Eye (tissue), 1 donor: ENCODE results near the gene TNFRSF1B.

Experiments
- DNase-seq: peaks from one replicate; pipeline ENCODE4 v3.0.0-alpha.2; 2015

The TNFRSF1B gene

GRCh38 chr1:12176298-12177118 lies 9.7 kb downstream of the TNFRSF1B start:
- DNase-seq, result no peak

DNA sequence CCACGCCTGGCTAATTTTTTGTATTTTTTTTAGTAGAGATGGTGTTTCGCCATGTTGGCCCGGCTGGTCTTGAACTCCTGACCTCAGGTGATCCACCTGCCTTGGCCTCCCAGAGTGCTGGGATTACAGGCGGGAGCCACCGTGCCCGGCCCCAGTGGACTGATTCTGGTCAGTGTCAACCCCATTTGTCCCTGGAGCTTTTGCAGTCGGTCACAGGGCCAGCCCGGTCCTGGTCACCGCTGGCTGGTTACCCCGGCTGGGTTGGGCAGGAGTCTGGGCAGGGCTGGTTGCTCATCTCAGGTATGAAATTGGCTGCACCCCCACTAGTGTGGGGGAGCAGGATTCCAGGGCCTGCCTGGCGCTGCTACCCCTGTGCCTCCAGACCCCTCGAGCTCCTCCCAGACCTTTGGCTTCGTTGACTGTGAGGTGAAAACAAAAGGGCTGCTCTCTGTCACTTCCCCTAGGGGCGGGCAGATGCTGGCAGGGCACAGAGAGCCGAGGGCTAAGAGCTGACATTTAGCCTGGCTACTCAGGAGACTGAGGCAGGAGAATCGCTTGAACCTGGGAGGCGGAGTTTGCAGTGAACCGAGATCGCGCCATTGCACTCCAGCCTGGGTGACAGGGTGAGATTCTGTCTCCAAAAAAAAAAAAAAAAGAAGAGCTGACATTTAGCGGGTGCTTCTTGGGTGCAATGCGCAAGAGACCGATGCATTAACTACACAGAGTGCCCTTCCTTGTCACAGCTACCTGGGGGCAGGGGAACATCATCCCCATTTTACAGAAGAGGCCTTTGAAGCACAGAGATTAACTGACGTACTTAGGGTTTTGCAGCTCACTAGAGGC lies 10.6 kb downstream of the TNFRSF1B start:
- DNase-seq, result no peak

GRCh38 chr1:12177999-12178441 lies 11.2 kb downstream of the TNFRSF1B start:
- DNase-seq, result no peak

- no peak for DNase-seq
Observed at GRCh38 chr1:12178511-12178910, 11.7 kb downstream of the TNFRSF1B start.

DNA sequence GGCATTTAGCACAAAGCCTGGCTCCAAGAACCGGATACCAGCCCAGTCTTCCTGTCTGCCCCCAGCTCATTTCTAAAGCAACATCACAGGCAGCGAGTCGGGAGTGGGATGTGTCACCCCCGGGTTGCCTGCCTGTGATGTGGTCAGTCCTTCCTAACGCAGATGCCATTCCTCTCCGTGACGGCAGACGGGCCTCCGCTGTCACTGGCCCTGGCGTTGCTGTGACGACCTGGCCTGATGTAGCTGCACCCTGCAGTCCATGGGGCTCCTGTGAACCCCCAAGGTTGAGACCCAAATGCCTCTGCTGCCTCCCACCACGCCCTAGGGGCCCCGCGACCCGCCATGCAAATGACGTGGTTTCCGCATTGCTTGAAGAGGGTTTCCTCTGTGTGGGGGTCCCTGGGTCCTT lies 12.3 kb downstream of the TNFRSF1B start:
- no peak for DNase-seq

DNA sequence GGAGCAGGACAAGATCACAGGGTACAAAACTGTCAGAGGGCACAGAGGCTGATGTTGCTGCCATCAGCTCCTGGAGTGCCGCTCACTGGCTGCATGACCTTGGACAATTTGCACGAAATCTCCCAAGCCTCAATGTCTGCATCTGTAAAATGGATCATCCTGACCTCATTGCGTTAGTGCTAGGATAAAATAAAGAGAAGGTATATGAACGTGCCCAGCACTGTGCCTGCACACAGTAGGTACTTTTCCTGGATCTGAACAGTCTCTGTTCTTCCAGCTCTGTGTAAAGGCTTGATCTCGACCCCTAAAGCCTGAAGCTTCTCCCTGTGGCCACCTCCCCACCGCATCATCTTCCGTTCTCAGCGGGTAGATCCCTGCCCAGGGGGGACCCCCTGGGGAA lies 12.9 kb downstream of the TNFRSF1B start:
- DNase-seq, result no peak

DNA sequence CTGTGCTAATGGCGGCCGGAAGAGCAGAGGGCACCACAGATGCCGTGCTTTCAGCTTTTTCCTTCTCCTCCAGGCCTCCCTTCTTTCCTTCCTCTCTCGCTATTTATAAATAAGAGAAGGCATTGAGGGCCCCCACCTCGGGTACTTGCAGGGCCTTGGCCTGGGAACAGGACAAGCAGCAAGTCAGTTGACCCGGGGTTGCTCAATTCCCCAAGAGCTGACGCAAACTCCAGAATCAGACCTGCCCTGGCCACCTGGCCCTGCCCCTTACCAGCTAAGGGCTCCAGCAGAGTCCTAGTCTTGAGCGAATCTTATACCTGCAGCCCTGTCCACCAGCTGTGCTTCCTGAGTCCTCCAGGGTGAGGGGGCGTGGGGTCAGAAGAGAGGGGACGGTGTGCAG lies 13.5 kb downstream of the TNFRSF1B start:
- DNase-seq, result no peak

GRCh38 chr1:12180903-12181302 lies 14.1 kb downstream of the TNFRSF1B start:
- DNase-seq, result no peak

DNA sequence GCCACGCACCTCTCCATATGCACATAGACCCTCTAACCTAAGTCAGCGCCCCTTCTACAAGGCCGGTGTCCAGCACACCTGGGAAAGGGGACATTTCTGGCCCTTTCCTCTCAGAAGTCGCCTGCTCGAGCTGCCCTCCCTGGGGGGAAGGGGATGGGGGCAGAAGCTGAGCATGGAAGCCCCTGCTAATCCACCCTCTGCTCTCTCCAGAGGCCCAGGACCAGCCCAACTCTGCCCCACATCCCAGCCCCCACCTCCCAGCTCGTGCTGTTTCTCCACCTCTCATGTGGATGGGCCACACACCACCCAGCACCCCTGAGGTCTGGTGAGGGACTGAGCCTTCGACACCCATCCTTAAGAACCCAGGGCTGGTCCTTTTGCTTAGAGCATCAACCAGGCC lies 14.8 kb downstream of the TNFRSF1B start:
- DNase-seq, result no peak

- DNase-seq, result no peak
Observed at GRCh38 chr1:12182410-12182984, 15.7 kb downstream of the TNFRSF1B start.

GRCh38 chr1:12183095-12183794 lies 16.5 kb downstream of the TNFRSF1B start:
- DNase-seq, result no peak

DNA sequence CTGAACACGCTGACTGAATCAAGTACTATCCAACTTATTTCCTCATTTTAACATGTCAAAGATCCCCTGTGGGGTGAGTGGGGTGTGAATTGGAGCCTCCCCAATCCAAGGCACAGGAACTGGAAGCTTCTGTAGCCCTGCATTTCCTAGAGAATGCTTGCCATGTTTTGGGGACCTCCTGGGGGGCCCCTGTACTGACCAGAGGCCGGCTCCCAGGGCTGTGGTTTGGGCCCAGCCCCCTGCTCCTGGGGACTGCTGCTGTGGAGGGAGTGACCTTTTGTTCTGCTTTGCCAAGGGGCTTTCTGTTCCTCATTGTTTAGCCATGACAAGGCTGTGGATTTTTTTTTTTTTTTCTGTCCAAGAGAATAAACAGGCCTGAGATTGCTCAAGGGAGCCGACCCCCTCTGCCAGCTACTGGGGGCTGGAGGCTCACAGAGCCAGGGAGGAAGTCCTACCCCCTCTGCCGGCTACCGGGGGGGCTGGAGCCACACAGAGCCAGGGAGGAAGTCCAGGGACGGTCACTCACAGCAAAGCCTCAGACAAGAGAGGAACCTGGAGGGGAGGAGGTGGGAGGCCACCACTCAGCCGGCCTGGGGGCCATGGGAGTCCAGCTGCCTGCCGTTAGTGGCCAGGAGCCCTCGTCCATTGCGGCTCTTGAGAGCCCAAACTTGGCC lies 17.4 kb downstream of the TNFRSF1B start:
- DNase-seq, result peak; percentile 87

DNA sequence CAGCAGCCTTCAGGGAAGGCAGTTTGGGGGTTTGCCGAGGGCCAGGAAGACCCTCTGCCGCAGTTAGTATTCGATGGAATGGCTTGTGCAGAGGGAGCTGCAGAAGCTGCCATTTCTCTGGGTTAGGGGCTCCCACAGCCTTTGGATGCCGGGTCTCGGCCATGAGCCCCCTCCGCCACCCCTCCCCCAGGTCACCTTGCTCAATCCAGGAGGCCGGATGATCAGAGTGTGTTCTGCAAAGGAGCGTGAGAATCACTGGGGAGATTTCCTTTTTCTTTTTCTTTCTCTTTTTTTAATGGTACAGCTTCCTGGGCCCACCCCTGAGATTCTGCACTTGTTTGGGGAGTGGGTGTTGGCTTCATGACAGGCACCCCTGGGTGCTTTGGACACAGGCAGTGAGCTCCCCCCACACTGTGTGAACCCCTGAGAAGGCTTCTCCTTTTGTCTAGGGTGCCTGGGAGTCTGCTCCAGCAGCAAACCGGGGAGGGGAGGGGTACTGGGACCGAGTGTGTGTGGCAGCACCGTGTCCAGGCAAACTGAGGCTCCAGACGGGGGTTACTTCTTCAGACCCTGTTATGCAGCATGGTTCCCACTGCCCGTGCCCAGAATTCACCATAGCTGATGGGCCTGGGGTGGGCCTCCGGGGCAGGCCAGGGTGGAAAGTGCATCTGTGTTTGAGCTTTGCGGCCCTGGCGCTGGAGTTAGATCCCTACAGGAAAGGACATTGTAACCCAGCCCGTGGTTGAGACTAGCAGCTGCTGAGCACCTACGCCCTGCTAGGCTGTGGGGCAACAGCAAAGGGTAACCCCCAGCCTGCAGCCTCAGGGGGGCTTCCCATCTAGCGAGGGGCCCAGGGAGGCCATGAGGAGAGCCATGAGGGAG lies 18.5 kb downstream of the TNFRSF1B start:
- no peak for DNase-seq

GRCh38 chr1:12185918-12186678 lies 19.3 kb downstream of the TNFRSF1B start:
- no peak for DNase-seq

GRCh38 chr1:12186679-12186985 lies 19.8 kb downstream of the TNFRSF1B start:
- DNase-seq, result no peak

DNA sequence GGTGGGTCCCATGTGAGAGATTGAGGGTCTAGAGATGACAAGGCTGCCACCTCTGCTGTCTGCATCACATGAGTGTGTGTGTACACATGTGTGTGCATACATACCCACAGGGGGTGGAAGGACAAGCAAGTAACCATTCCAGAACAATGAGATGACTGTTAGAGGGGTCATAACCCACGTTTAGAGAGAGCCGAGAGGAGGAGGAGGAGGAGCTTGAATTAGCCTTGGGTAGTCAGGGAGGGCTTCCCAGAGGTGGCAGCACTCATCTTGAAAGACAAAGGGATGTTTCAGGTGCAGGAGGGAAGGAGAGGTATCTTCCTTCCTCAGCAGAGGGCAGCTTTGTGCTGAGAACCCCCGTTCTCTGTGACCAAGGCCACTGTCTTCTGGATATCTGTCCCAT lies 21.3 kb downstream of the TNFRSF1B start:
- DNase-seq, result no peak

DNA sequence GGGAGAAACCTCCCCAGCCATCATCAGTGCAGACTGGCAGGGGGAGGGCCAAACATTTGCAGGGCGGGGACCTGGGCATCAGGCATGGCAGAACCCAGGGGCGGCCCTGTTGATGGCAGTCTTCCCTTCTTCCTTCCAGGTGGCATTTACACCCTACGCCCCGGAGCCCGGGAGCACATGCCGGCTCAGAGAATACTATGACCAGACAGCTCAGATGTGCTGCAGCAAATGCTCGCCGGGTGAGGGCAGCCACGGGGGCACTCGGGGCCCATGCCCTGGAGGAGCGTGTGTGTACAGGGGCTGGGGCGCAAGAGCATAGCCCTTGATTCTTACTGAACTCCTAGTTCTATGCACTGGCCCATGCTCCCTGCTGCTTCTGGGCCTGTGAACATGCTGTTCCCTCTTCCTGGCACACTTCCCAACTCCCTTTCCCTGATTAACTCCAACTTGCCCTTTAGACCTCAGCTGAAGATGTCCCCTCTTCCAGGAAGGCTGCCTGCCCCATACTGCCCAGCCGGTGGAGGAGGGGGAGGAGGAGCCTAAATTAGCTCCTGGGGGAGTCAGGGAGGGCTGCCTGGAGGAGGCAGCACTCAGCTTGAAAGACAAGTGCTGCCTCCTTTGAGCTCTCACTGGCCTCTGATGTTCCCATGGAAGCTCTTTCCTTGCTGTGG lies 22.0 kb downstream of the TNFRSF1B start:
- no peak for DNase-seq

- DNase-seq, result no peak
Observed at GRCh38 chr1:12189328-12189682, 22.5 kb downstream of the TNFRSF1B start.

GRCh38 chr1:12191242-12192032 lies 24.6 kb downstream of the TNFRSF1B start:
- no peak for DNase-seq
